Uterus (tissue), 2 donors: Measurements from ENCODE around the gene CD300H.

Experiments used
- CTCF ChIP-seq, 4 experiments: fragments of 200-600 bp in 2 of 4; fragments of 450-650 bp in 2 of 4; sonication (generic) in 2 of 4; IDR thresholded peaks; one replicate each; pipeline ENCODE4 v1.5.1; 2016 to 2019; ENCODE audit warnings: antibody characterized with exemption in 4 of 4, mild to moderate bottlenecking in 2 of 4, moderate library complexity in 1 of 4
- POLR2A ChIP-seq, 2 donors: fragments of 450-650 bp; IDR thresholded peaks; one replicate each; pipeline ENCODE4 v1.6.1; 2016; ENCODE audit warnings: antibody characterized with exemption in 2 of 2, mild to moderate bottlenecking in 1 of 2, moderate library complexity in 1 of 2

DNA sequence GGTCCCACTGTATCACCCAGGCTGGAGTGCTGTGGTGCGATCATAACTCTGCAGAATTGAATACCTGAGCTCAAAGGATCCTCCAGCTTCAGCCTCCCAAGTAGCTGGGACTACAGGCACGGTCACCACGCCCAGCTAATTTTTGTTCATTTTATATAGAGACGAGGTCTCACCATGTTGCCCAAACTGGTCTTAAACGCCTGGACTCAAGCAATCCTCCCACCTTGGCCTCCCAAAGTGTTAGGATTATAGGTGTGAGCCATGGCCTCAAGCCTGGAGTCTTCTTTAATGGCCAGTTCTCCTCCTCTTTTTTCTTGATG, 36.5 kb downstream of the CD300H start:
- no peak for TF ChIP-seq CTCF (IDR thresholded peaks at IDR 0.05)
- TF ChIP-seq POLR2A (IDR thresholded peaks at IDR 0.05) = no peak
